Activated CD4-positive, CD25-positive, alpha-beta regulatory T cell treated with anti-CD3 and anti-CD28 coated beads, Interleukin-2, amount 50 U/mL, for 16 hours (primary cell): Measurements from ENCODE around the gene RASA2.
A peak's percentile ranks its signal among the peaks of the same experiment; 100 is the strongest.

Source experiments
- DNase-seq: peaks from one replicate; pipeline ENCODE4 v3.0.0-alpha.2; 2020; ENCODE audit warnings: low read depth, low spot score

The RASA2 gene

GRCh38 chr3:141486746-141487520 lies at the start of gene RASA2:
Gene RASA2, plus strand, starts transcription at chr3:141487027. Its CDS starts 57 bp downstream, at chr3:141487084.
- DNase-seq = peak; percentile 30

DNA sequence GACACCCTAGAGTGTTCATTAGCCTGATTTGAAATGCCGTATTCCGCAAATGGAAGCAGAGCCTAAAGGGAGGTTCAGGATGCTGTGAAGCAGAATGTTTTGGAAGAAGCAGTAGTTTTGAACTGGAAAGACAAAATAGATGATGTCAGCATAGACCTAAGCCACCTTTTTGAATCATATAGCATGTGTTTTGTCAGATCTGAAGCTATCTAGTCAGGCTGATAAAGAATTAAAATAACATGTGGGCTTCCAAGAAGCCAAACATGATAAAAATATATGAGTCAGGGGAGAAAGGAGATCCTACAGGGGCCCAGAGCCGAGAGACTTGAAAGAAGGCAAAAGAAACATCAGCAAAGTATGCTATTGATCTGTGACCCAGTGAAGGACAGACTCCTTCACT lies 47.2 kb upstream of the RASA2 start:
- no peak for DNase-seq

GRCh38 chr3:141440942-141441341 lies 45.9 kb upstream of the RASA2 start:
- DNase-seq = no peak

GRCh38 chr3:141441381-141442364 lies 45.2 kb upstream of the RASA2 start:
- DNase-seq = peak; percentile 53

DNA sequence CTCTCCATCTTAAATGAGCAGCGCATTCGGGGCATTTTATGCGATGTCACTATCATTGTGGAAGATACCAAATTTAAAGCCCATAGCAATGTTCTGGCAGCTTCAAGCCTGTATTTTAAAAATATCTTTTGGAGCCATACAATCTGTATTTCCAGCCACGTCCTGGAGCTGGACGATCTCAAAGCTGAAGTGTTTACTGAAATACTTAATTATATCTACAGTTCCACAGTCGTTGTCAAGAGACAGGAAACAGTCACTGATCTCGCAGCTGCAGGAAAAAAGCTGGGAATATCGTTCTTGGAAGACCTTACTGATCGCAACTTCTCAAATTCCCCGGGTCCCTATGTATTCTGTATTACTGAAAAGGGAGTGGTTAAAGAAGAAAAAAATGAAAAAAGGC lies 44.4 kb upstream of the RASA2 start:
- no peak for DNase-seq

DNA sequence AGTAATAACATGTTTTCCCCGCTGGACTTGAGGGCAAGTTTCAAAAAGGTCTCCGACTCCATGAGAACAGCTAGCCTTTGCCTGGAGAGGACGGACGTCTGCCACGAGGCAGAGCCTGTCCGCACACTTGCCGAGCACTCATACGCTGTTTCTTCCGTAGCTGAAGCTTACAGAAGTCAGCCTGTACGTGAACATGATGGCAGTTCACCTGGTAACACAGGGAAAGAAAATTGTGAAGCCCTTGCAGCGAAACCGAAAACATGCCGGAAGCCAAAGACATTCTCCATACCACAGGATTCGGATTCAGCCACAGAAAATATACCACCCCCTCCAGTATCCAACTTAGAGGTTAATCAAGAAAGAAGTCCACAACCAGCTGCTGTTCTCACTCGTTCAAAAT lies 43.9 kb upstream of the RASA2 start:
- no peak for DNase-seq

GRCh38 chr3:141444586-141445285 lies 42.1 kb upstream of the RASA2 start:
- no peak for DNase-seq

DNA sequence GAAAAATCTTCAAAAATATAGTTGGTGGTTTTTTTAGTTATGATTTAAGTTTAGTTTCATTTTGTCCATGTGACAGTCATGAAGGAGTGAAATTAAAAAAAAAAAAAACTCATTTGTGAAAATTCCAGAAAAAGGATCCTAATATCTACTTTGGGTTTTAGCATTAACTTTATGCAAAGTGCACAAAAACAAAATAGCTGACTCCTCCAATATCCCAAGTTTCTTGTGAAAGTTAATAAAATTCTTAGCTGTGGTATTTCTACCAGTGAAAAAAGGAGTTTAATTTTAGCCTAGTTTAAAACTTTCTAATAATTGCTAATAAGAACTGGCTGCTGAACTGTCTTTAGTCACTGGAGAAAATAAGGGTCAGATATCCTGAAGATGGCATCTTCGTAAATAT lies 40.8 kb upstream of the RASA2 start:
- no peak for DNase-seq

DNA sequence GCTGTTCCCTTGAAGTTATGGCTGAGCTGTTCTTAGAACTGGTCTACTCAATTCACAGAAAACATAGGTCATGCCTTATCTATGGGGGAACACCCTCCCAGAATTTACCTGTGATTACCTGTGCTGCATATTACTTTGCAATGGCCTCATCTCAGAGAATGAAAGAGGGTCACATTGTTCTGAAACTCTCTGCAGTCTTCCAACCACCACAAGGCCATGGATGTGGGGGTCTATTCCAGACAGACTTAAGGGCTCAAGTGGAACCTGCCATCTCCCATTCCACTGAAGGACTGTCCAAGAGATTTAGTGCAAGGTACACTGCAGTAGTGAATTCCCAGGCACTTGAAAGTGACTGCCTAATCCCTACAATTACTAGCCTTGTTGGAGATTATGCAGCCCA lies 40.1 kb upstream of the RASA2 start:
- no peak for DNase-seq

GRCh38 chr3:141447383-141447782 lies 39.4 kb upstream of the RASA2 start:
- DNase-seq = no peak

GRCh38 chr3:141448606-141449220 lies 38.1 kb upstream of the RASA2 start:
- DNase-seq = no peak

- DNase-seq = no peak
Observed at GRCh38 chr3:141449424-141449823, 37.4 kb upstream of the RASA2 start.

DNA sequence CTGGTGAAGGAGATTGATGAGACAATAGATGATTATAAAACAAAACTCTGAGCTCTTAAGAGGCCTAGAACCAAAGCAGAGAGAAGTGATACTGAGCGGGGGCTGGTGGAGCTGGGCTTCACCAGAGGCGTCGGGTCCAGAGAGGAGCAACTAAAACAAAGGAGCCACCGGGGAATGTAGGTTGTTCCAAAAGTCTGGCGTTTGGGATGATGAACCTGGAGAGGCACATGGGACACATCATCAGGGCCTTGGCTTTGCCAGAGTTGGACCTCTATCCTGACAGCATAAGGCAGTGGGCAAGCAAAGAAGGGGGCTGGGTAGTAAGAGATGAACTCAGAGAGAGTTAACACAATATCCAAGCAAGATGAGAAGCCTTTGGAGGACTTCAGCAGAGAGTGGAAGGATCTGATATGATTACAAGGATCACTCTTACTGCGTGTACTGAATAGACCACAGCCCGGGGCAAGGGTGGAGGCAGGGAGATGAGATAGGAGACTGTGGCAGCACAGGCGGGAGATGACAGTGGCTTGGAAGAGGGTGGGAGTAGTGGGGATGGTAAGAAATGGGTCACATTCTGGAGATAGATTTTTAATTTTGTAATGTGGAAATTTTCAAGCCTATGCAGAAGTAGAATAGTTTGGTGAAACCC lies 36.0 kb upstream of the RASA2 start:
- no peak for DNase-seq

GRCh38 chr3:141452045-141452444 lies 34.8 kb upstream of the RASA2 start:
- no peak for DNase-seq

DNA sequence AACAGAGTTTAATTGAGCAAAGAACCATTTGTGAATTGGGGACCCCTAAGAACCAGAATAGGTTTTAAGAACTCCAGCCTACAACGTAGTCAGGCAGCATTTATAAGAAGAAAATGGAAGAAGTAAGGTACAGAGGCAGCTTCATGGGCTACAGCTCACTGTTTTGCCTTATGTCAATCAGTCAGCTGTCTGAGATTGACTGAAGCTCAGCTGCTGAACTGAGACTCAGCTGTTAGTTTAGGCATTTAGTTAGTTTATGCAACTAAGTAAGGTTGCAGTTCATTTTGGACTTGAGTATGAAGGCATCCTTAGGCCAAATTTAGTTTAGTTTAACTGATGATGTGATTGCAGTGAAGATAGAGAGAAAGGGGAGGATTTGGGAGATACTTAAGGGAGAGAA lies 34.1 kb upstream of the RASA2 start:
- DNase-seq = no peak

GRCh38 chr3:141454054-141454453 lies 32.8 kb upstream of the RASA2 start:
- DNase-seq = no peak

DNA sequence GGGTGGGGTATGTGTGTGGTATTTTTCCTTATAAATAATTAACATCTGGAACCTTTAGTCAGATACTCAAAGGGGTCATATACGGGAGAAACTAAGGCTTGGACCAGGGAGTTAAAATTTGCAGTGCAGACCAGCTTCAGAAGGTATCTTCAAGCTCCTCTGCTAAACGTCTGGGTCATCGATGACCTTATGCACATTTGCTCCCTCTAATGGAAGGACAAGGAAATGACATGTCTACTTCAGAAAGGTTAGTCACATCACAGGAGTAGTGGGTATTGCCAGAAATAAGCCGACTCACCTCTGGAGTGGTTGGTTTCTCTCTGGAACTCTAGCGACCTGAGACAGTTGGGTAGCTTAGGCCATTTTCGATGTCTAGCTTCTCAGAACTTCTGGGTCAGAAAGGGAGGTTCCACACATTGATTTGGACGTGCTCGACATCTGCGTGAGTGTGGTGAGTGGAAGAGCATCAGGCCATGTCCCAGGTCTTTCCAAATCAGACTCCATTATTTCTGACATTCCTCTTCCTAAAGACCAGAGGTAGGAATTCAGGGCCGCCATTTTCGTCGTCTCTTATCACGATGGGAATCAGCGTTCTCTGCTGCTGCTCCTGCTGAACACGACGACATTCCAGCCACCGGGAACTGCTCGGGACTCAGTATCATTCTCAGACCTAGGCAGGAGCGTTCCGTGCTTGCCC lies 31.8 kb upstream of the RASA2 start:
- peak; percentile 14 for DNase-seq

GRCh38 chr3:141455603-141456300 lies 31.1 kb upstream of the RASA2 start:
- no peak for DNase-seq

- DNase-seq = no peak
Observed at GRCh38 chr3:141456301-141456625, 30.6 kb upstream of the RASA2 start.

DNA sequence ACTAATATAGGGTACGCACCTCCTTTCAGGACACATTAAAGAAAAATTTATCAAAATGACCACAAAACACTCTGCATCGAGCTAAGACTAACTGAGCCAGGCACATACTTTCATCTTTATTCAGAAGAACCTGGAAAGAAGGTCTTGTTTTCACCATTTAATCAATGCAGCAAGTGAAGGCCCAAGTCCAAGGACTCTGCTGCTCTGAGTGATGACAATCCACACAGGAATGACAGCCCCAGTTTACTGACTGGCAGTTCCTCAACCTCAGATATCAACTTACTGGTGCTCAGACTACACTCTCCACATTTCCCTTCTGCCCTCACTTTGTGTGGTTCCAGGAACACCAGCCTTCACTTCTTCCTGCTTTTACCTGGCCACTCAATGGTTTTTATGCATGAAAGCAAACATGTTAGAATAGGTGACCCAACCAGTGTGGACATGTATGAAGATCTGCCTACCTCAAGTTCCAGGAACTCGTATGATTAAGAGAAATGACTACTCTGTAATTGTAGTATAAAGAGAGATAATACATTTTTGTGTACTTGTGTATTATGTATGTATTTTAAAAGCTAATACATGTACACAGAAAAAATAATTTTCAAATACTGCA lies 29.1 kb upstream of the RASA2 start:
- no peak for DNase-seq
